ENCODE data around the gene HELT.

DNA sequence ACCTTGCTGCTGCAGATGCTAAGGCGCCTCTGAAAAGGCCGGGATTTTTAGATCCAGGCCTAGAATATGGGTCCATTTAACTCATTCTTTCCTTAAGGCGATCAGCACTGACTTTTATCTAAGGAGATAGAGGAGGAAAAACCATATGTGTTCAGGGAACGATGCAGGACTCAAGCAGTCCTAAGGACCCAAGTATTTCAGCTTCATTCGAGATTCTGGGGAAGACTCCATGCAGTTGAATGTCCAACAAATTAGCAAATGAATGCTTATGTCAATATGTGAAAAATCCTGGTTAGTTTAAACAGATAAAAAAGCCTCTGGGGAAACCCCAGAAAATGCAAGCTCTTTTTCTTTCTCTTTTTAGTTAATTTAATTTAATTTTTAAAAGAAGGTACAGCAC lies 36.0 kb downstream of the HELT start:
- TF ChIP-seq, protein P1, sequence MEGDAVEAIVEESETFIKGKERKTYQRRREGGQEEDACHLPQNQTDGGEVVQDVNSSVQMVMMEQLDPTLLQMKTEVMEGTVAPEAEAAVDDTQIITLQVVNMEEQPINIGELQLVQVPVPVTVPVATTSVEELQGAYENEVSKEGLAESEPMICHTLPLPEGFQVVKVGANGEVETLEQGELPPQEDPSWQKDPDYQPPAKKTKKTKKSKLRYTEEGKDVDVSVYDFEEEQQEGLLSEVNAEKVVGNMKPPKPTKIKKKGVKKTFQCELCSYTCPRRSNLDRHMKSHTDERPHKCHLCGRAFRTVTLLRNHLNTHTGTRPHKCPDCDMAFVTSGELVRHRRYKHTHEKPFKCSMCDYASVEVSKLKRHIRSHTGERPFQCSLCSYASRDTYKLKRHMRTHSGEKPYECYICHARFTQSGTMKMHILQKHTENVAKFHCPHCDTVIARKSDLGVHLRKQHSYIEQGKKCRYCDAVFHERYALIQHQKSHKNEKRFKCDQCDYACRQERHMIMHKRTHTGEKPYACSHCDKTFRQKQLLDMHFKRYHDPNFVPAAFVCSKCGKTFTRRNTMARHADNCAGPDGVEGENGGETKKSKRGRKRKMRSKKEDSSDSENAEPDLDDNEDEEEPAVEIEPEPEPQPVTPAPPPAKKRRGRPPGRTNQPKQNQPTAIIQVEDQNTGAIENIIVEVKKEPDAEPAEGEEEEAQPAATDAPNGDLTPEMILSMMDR (IDR thresholded peaks at IDR 0.05), result no peak
- TF ChIP-seq POLR2A (IDR thresholded peaks at IDR 0.05), result no peak
- no peak for TF ChIP-seq EP300 (IDR thresholded peaks at IDR 0.05)
